SU-DHL-6 (cell line): ENCODE measurements around the gene KRTCAP2.

Source experiments
- H2AFZ ChIP-seq: fragments of 200-600 bp; sonication (generic); 2 replicates; pipeline ENCODE4 v1.6.1; 2014; ENCODE audit warnings: low read depth, mild to moderate bottlenecking, moderate library complexity, mixed read lengths, antibody characterized with exemption, low read length; ENCODE audit not compliant: severe bottlenecking
- H3F3A ChIP-seq: fragments of 200-600 bp; shearing (Covaris generic); 2 replicates; pipeline ENCODE4 v1.6.0; 2016; ENCODE audit warnings: antibody characterized with exemption, mild to moderate bottlenecking; ENCODE audit not compliant: insufficient read depth
- H3K27ac ChIP-seq: fragments of 200-600 bp; sonication (generic); 2 replicates; pipeline ENCODE4 v1.5.1; 2016; ENCODE audit warnings: low read depth, mild to moderate bottlenecking, low read length, moderate library complexity, mixed read lengths
- H3K27me3 ChIP-seq: fragments of 200-600 bp; sonication (generic), shearing (Covaris generic); 2 replicates; pipeline ENCODE4 v1.6.0; 2014; ENCODE audit warnings: mild to moderate bottlenecking, low read length
- H3K36me3 ChIP-seq: fragments of 200-600 bp; sonication (generic); 2 replicates; pipeline ENCODE4 v1.6.1; 2014; ENCODE audit warnings: mild to moderate bottlenecking, low read length, mixed read lengths
- H3K4me2 ChIP-seq: fragments of 300-600, 200-600 bp; shearing (Covaris generic), sonication (generic); 2 replicates; pipeline ENCODE4 v1.6.0; 2014; ENCODE audit warnings: low read length, low read depth, mild to moderate bottlenecking; ENCODE audit not compliant: poor library complexity, severe bottlenecking
- H3K4me3 ChIP-seq: fragments of 200-600 bp; sonication (generic); 2 replicates; pipeline ENCODE4 v1.5.1; 2014; ENCODE audit warnings: antibody characterized with exemption, low read length, mild to moderate bottlenecking, mixed read lengths; ENCODE audit not compliant: insufficient read depth, poor library complexity, severe bottlenecking
- H3K79me2 ChIP-seq: fragments of 200-600 bp; sonication (generic); 2 replicates; pipeline ENCODE4 v1.6.1; 2014; ENCODE audit warnings: mild to moderate bottlenecking, low read length, moderate library complexity; ENCODE audit not compliant: insufficient read depth
- H3K9ac ChIP-seq: fragments of 200-600 bp; sonication (generic); 2 replicates; pipeline ENCODE4 v1.7.0; 2014; ENCODE audit warnings: mild to moderate bottlenecking, low read length
- H3K9me2 ChIP-seq: fragments of 200-600 bp; sonication (generic); replicated peaks from 2 replicates; pipeline ENCODE4 v1.6.1; 2014; ENCODE audit warnings: low read length; ENCODE audit not compliant: insufficient read depth
- H3K9me3 ChIP-seq: fragments of 200-600 bp; sonication (generic); 2 replicates; pipeline ENCODE4 v1.6.1; 2014; ENCODE audit warnings: low read length, mixed read lengths; ENCODE audit not compliant: insufficient read depth
- H4K20me1 ChIP-seq: fragments of 200-600 bp; sonication (generic); 2 replicates; pipeline ENCODE4 v1.6.1; 2014; ENCODE audit warnings: low read depth, mild to moderate bottlenecking, antibody characterized with exemption, low read length, moderate library complexity, mixed read lengths
- CTCF ChIP-seq: fragments of 200-600 bp; sonication (generic); IDR thresholded peaks from one replicate; pipeline ENCODE4 v1.5.1; 2017; ENCODE audit warnings: antibody characterized with exemption, mild to moderate bottlenecking, low read length, moderate library complexity; ENCODE audit not compliant: insufficient read depth, poor library complexity, severe bottlenecking
- EZH2phosphoT487 ChIP-seq: fragments of 200-600 bp; sonication (generic), shearing (Covaris generic); conservative IDR thresholded peaks from 2 replicates; pipeline ENCODE4 v1.6.1; 2018; ENCODE audit warnings: mild to moderate bottlenecking, antibody characterized with exemption, low read length, moderate library complexity, mixed read lengths

KRTCAP2 gene

GRCh38 chr1:155197901-155198546, 24.9 kb upstream of the KRTCAP2 start:
- Histone ChIP-seq H3K27me3 (no peaks in the 10 kb centered on the region), H3F3A (no peaks in the 10 kb centered on the region), H3K79me2 (no peaks in the 10 kb centered on the region), H3K4me3 (no peak overlapping the region), H3K9ac (no peak overlapping the region), H3K9me3 (no peaks in the 10 kb centered on the region), H2AFZ (no peak overlapping the region), H3K9me2 (no peaks in the 10 kb centered on the region), H3K27ac (no peak overlapping the region), H4K20me1 (no peaks in the 10 kb centered on the region), H3K4me2 (no peak overlapping the region), H3K36me3 (no peaks in the 10 kb centered on the region)
- TF ChIP-seq EZH2phosphoT487 (no peak), CTCF (no peak)

- H3K36me3 ChIP-seq = no peaks in the 10 kb centered on the region
- H2AFZ ChIP-seq = no peak overlapping the region
- H3K9me2 ChIP-seq = no peaks in the 10 kb centered on the region
- H3K27me3 ChIP-seq = no peaks in the 10 kb centered on the region
- H3K79me2 ChIP-seq = no peaks in the 10 kb centered on the region
- no peak for TF ChIP-seq EZH2phosphoT487
- TF ChIP-seq CTCF = no peak
- H3K4me2 ChIP-seq = no peak overlapping the region
- H3K27ac ChIP-seq = no peak overlapping the region
- H4K20me1 ChIP-seq = no peaks in the 10 kb centered on the region
- H3K9me3 ChIP-seq = no peaks in the 10 kb centered on the region
- H3K9ac ChIP-seq = no peak overlapping the region
- no peaks in the 10 kb centered on the region for H3F3A ChIP-seq
- H3K4me3 ChIP-seq = no peak overlapping the region
Measured at GRCh38 chr1:155196893-155197638, 24.0 kb upstream of the KRTCAP2 start.

- H3K27me3 ChIP-seq = no peaks in the 10 kb centered on the region
- no peak overlapping the region for H3K9ac ChIP-seq
- H3F3A ChIP-seq = no peaks in the 10 kb centered on the region
- H2AFZ ChIP-seq = no peak overlapping the region
- no peaks in the 10 kb centered on the region for H3K9me3 ChIP-seq
- H3K9me2 ChIP-seq = no peaks in the 10 kb centered on the region
- no peaks in the 10 kb centered on the region for H3K36me3 ChIP-seq
- H3K4me3 ChIP-seq = no peak overlapping the region
- H3K79me2 ChIP-seq = no peaks in the 10 kb centered on the region
- H3K27ac ChIP-seq = no peak overlapping the region
- TF ChIP-seq EZH2phosphoT487 = no peak
- no peak for TF ChIP-seq CTCF
- no peak overlapping the region for H3K4me2 ChIP-seq
- H4K20me1 ChIP-seq = no peaks in the 10 kb centered on the region
Measured at GRCh38 chr1:155196103-155196892, 23.2 kb upstream of the KRTCAP2 start.
